Activated naive CD4-positive, alpha-beta T cell treated with anti-CD3 and anti-CD28 coated beads, Interleukin-2, amount 50 U/mL, for 24 hours (primary cell): ENCODE measurements around the gene NHEJ1.
A peak's percentile ranks its signal among the peaks of the same experiment; 100 is the strongest.

ENCODE experiments used
- H3K27ac Mint-ChIP-seq: one replicate; pipeline ENCODE4 v1.8.0; 2021; ENCODE audit warnings: mild to moderate bottlenecking, mixed read lengths
- H3K27me3 Mint-ChIP-seq: one replicate; pipeline ENCODE4 v1.8.0; 2021; ENCODE audit warnings: mixed read lengths
- H3K36me3 Mint-ChIP-seq: one replicate; pipeline ENCODE4 v1.8.0; 2021; ENCODE audit warnings: mixed read lengths
- H3K4me1 Mint-ChIP-seq: one replicate; pipeline ENCODE4 v1.8.0; 2021; ENCODE audit warnings: mixed read lengths
- H3K4me3 Mint-ChIP-seq: one replicate; pipeline ENCODE4 v1.8.0; 2021; ENCODE audit warnings: mild to moderate bottlenecking, mixed read lengths
- H3K9me3 Mint-ChIP-seq: one replicate; pipeline ENCODE4 v1.8.0; 2021; ENCODE audit warnings: mixed read lengths

The NHEJ1 gene

GRCh38 chr2:219175486-219175885, 14.9 kb upstream of the NHEJ1 start:
- Mint-ChIP-seq H3K9me3 (no peaks in the 10 kb centered on the region), H3K4me1 (peaks cover 49% of the 10 kb centered on the region)

GRCh38 chr2:219174801-219175200, 14.2 kb upstream of the NHEJ1 start:
- no peaks in the 10 kb centered on the region for H3K27me3 Mint-ChIP-seq
- H3K27ac Mint-ChIP-seq = peak overlapping the region; percentile 96
- H3K9me3 Mint-ChIP-seq = no peaks in the 10 kb centered on the region
- H3K4me1 Mint-ChIP-seq = peaks cover 44% of the 10 kb centered on the region
- H3K4me3 Mint-ChIP-seq = peak overlapping the region; percentile 99
- H3K36me3 Mint-ChIP-seq = peaks cover 6% of the 10 kb centered on the region

More at GRCh38 chr2:219175486-219175885, 14.9 kb upstream of the NHEJ1 start:
- no peaks in the 10 kb centered on the region for H3K27me3 Mint-ChIP-seq
- peaks cover 6% of the 10 kb centered on the region for H3K36me3 Mint-ChIP-seq
- peak overlapping the region; percentile 72 for H3K27ac Mint-ChIP-seq
- peak overlapping the region; percentile 99 for H3K4me3 Mint-ChIP-seq

DNA sequence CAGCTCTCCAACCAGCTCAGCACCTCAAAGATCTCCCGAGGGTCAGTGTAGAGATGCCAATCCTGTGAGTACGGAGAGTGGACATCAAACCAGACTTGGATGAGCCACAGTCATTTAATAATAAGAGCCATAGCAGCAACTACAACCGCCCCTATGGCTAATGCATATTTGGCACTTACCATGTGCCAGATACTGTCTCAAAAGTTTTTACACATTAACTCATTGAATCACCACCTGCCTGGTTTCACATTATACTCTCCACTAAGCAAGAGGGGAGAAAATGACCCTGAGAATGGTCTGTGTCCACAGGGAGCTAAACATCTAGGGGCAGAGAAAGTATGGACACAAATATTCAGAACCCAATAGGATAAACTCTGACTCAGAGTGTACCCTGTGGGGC, 13.5 kb upstream of the NHEJ1 start:
- H3K4me3 Mint-ChIP-seq = peak overlapping the region; percentile 99
- H3K4me1 Mint-ChIP-seq = peaks cover 38% of the 10 kb centered on the region
- H3K9me3 Mint-ChIP-seq = no peaks in the 10 kb centered on the region
- no peaks in the 10 kb centered on the region for H3K27me3 Mint-ChIP-seq
- H3K36me3 Mint-ChIP-seq = peaks cover 6% of the 10 kb centered on the region
- peak overlapping the region; percentile 96 for H3K27ac Mint-ChIP-seq

DNA sequence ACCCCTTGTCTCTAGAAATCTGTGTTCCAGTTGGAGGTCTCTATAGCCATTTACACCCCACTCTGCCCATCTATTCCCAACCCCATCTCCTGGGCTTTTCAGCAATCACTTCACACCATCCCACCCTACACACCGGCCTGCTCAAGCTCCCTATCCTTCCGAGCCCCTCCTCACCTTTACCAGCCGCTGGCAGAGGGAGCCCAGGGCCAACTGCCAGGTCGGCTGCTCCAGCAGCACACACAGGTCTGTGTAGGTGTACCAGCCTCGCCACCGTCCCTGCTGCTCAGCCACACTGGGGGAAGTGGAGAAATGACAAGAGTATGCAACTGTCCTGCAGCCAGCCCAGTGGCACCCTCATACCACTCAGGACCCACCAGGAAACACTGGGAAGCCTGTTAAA, 12.6 kb upstream of the NHEJ1 start:
- H3K4me1 Mint-ChIP-seq = peaks cover 32% of the 10 kb centered on the region
- H3K9me3 Mint-ChIP-seq = no peaks in the 10 kb centered on the region
- no peak overlapping the region for H3K27ac Mint-ChIP-seq
- no peak overlapping the region for H3K4me3 Mint-ChIP-seq
- peaks cover 6% of the 10 kb centered on the region for H3K36me3 Mint-ChIP-seq
- no peaks in the 10 kb centered on the region for H3K27me3 Mint-ChIP-seq

- no peaks in the 10 kb centered on the region for H3K27me3 Mint-ChIP-seq
- peaks cover 29% of the 10 kb centered on the region for H3K4me1 Mint-ChIP-seq
- H3K36me3 Mint-ChIP-seq = peaks cover 6% of the 10 kb centered on the region
- H3K27ac Mint-ChIP-seq = no peak overlapping the region
- H3K9me3 Mint-ChIP-seq = no peaks in the 10 kb centered on the region
- no peak overlapping the region for H3K4me3 Mint-ChIP-seq
These were observed 11.9 kb upstream of the NHEJ1 start for GRCh38 chr2:219172231-219173154.

- H3K9me3 Mint-ChIP-seq = no peaks in the 10 kb centered on the region
- no peak overlapping the region for H3K27ac Mint-ChIP-seq
- H3K36me3 Mint-ChIP-seq = peaks cover 6% of the 10 kb centered on the region
- H3K4me3 Mint-ChIP-seq = no peak overlapping the region
- H3K27me3 Mint-ChIP-seq = no peaks in the 10 kb centered on the region
- H3K4me1 Mint-ChIP-seq = peaks cover 27% of the 10 kb centered on the region
These were observed 10.6 kb upstream of the NHEJ1 start for GRCh38 chr2:219171231-219171651.

DNA sequence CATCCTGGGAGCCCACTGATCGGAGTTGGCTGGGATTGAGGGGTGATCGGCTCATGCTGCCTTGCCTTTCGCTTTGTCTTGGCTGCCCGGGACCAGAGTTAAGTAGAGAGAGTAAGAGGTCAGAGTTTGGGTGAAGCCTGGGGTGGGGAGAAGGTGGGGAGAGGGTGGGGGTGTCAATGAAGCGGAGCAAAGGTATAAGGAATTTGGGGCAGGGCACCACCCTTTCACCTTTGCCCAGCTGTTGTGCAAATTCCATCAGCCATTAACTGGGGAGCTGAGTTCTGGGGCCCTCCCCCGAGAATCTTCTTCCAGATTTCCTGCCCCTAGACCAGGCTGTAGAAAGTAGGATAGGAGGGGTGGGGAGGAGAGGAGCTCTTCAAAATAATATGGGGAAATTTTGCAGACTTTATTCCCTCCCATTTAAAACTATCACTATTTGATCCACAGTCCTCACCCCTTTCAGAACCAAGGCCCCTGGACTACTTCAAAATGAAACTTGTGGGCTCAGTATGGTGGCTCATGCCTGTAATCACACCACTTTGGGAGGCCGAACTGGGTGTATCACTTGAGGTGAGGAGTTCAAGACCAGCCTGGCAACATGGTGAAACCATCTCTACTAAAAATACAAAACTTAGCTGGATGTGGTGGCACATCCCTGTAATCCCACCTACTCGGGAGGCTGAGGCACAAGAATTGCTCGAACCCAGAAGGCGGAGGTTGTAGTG, 9.5 kb upstream of the NHEJ1 start, which contains the start of gene SLC23A3:
TSS of gene SLC23A3 (minus strand) at position 100 of the 725 bp plus-strand sequence. CDS start at position 55, 45 bp downstream.
- H3K9me3 Mint-ChIP-seq = no peaks in the 10 kb centered on the region
- peak within 1 kb of the TSS; percentile 68 for H3K27ac Mint-ChIP-seq
- H3K4me1 Mint-ChIP-seq = peaks cover 17% of the 10 kb centered on the region
- no peak within 1 kb of the TSS for H3K4me3 Mint-ChIP-seq
- no peaks in the 10 kb centered on the region for H3K27me3 Mint-ChIP-seq
- H3K36me3 Mint-ChIP-seq = peaks cover 6% of the 10 kb centered on the region

DNA sequence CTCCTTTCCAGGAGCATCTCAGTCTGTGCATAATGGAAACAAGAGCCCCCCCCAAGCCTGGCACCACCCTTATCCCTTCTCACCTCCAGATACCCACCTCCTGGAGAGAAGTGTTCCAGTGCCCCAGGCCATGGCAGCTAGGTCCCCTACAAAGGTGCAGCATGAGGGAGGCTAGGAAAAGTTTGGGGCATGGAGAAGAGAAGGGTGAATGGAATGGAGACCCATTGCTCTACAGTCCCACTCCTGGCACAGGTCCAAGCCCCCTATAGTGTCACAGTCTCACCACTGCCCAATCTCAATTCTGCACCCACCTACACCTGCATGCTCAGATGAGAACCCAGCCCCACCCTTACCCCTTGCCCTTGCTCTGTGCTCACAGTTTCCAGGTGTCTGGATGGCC, 8.3 kb upstream of the NHEJ1 start:
- no peaks in the 10 kb centered on the region for H3K9me3 Mint-ChIP-seq
- peaks cover 6% of the 10 kb centered on the region for H3K4me1 Mint-ChIP-seq
- peaks cover under 1% of the 10 kb centered on the region for H3K36me3 Mint-ChIP-seq
- no peak overlapping the region for H3K4me3 Mint-ChIP-seq
- no peak overlapping the region for H3K27ac Mint-ChIP-seq
- H3K27me3 Mint-ChIP-seq = no peaks in the 10 kb centered on the region

GRCh38 chr2:219168526-219168925, 7.9 kb upstream of the NHEJ1 start:
- no peaks in the 10 kb centered on the region for H3K36me3 Mint-ChIP-seq
- H3K27ac Mint-ChIP-seq = no peak overlapping the region
- H3K4me1 Mint-ChIP-seq = peaks cover 4% of the 10 kb centered on the region
- no peaks in the 10 kb centered on the region for H3K27me3 Mint-ChIP-seq
- no peaks in the 10 kb centered on the region for H3K9me3 Mint-ChIP-seq
- no peak overlapping the region for H3K4me3 Mint-ChIP-seq

DNA sequence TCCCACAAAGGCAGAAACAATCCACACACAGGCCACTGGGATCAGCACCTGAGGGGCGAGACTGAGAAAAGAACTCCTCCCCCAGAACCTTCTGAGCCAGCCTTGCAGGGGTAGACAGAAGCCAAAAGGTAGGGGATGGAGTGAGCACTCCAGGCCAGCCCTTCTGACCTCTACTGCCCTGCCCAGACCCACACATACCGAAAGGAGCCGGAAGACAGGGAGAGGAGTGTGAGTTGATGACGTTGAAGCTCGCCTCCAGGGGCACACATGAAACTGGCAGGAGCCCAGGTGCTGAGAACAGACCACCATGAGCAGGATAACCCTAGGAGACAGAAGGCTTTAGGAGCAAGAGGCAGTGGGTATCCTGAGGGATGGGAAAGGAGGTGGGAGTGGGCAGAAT, 7.4 kb upstream of the NHEJ1 start:
- no peak overlapping the region for H3K4me3 Mint-ChIP-seq
- no peaks in the 10 kb centered on the region for H3K9me3 Mint-ChIP-seq
- no peaks in the 10 kb centered on the region for H3K27me3 Mint-ChIP-seq
- H3K36me3 Mint-ChIP-seq = no peaks in the 10 kb centered on the region
- H3K27ac Mint-ChIP-seq = no peak overlapping the region
- peaks cover 4% of the 10 kb centered on the region for H3K4me1 Mint-ChIP-seq

DNA sequence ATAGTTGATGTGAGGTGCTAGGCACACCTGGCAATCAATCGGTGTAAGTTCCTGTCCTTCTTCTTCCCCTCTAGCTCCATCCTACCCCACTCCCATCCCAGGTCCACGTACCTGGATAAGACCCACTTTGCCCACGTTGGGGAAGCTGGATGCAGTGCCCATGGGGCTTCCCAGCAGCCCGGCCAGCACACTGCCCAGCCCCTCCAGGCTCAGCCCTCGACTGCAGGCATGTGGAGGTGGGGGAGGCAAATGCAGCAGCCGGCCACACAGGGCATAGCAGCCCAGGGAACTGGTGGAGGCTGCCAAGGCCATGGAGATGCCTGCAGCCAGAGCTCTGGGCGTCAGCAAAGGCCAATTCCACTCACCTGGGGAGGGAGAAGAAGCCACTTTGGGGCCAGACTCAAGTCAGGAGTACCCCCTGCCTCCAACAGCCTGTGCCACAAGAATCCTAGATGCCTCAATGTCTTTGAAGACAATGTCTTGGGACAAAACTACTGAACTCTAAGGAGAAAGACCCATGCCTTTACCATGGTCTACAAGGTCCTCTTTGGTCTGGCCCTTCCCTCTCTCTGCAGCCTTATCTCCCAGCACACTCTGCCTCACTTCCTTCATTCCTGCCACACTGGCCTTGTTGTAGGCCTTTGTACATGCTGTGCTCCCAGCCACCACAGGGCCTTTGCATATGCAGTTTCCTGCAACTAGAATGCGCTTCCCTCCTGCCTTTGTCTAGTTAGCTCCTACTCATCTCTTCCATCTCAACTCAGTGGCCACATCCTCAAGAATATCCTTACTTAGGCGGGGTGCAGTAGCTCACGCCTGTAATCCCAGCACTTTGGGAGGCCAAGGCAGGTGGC, 4.7 kb upstream of the NHEJ1 start:
- H3K4me3 Mint-ChIP-seq = no peak overlapping the region
- no peaks in the 10 kb centered on the region for H3K27me3 Mint-ChIP-seq
- no peaks in the 10 kb centered on the region for H3K9me3 Mint-ChIP-seq
- H3K36me3 Mint-ChIP-seq = no peaks in the 10 kb centered on the region
- H3K27ac Mint-ChIP-seq = no peak overlapping the region
- peaks cover 12% of the 10 kb centered on the region for H3K4me1 Mint-ChIP-seq

DNA sequence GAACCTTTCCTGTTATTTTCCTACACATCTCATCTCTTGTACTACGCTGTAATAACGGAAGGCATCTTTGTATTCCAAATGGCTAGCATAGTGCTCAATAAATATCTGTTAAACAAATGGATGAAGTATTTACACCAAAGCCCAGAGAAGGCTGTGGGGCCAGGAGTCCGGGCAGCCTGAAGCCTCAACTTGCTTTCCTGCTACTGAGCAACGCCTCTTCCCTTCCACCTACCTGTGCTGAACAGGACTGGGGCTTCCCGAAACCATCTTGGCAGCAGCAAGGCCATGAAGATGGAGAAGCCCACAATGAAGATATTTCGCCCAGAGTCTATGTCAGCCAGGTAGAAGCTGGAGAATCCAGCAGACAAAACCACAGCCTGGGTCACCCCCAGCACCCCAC, 2.5 kb upstream of the NHEJ1 start:
- no peaks in the 10 kb centered on the region for H3K9me3 Mint-ChIP-seq
- H3K4me3 Mint-ChIP-seq = no peak overlapping the region
- no peaks in the 10 kb centered on the region for H3K27me3 Mint-ChIP-seq
- H3K36me3 Mint-ChIP-seq = no peaks in the 10 kb centered on the region
- no peak overlapping the region for H3K27ac Mint-ChIP-seq
- peaks cover 25% of the 10 kb centered on the region for H3K4me1 Mint-ChIP-seq

- H3K4me3 Mint-ChIP-seq = peak overlapping the region; percentile 94
- H3K27me3 Mint-ChIP-seq = no peaks in the 10 kb centered on the region
- H3K4me1 Mint-ChIP-seq = peaks cover 25% of the 10 kb centered on the region
- H3K36me3 Mint-ChIP-seq = peaks cover 2% of the 10 kb centered on the region
- H3K27ac Mint-ChIP-seq = peak overlapping the region; percentile 100
- H3K9me3 Mint-ChIP-seq = no peaks in the 10 kb centered on the region
These were observed 482 bp upstream of the NHEJ1 start for GRCh38 chr2:219161097-219161496.

DNA sequence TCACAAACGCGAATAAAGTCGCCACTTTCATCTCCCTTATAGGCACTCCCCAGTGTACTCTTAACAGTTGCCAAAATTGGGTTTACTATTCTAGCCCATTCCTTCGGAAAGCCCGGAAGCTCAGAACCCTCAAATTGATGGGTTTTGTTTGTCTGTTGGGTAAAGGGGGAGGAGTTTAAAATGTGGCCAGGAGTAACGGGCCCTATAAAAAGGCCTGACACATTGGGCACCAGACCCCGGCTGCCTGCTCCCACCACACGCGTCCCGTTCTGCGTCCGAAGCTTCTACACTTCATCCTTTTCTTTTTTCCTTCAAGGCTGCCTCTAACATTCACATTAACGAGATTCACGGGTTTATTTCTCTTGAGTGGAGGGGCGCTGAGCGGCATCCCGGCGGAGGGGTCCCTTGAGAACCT, 837 bp downstream of the NHEJ1 start:
- peaks cover 25% of the 10 kb centered on the region for H3K4me1 Mint-ChIP-seq

DNA sequence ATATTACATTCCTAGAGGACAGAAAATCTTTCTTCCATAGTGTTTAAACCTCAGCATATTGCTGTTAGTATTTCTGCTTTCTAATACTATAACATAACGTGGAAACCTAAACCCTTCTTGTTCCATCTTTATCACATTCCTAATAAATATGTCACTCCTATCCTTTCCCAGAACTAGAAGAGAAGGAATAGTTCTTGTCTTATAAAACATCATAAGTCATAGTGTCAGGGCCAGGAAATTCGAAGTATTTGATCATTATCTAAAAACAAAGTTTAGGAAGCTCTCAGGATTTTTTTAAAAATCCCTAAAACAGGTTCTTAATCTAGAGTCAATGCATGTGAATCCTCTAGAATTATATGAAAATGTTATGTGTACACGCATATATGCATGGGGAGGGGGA, 2.0 kb downstream of the NHEJ1 start:
- H3K4me1 Mint-ChIP-seq = peaks cover 25% of the 10 kb centered on the region
- peak overlapping the region; percentile 7 for H3K4me3 Mint-ChIP-seq
- H3K9me3 Mint-ChIP-seq = no peaks in the 10 kb centered on the region
- H3K27ac Mint-ChIP-seq = no peak overlapping the region
- H3K27me3 Mint-ChIP-seq = no peaks in the 10 kb centered on the region
- peaks cover 6% of the 10 kb centered on the region for H3K36me3 Mint-ChIP-seq

More for the DNA sequence above, 837 bp downstream of the NHEJ1 start:
- peak overlapping the region; percentile 91 for H3K27ac Mint-ChIP-seq
- H3K9me3 Mint-ChIP-seq = no peaks in the 10 kb centered on the region
- H3K4me3 Mint-ChIP-seq = peak overlapping the region; percentile 94
- H3K36me3 Mint-ChIP-seq = peaks cover 2% of the 10 kb centered on the region
- no peaks in the 10 kb centered on the region for H3K27me3 Mint-ChIP-seq
